COLO668 (cell line): Measurements from ENCODE around the gene ROBO4.

Experiments
- DNase-seq: peaks from one replicate; lab custom pipeline; 2025; ENCODE audit not compliant: unreplicated experiment; lab: John Stamatoyannopoulos, UW

ROBO4 gene

DNA sequence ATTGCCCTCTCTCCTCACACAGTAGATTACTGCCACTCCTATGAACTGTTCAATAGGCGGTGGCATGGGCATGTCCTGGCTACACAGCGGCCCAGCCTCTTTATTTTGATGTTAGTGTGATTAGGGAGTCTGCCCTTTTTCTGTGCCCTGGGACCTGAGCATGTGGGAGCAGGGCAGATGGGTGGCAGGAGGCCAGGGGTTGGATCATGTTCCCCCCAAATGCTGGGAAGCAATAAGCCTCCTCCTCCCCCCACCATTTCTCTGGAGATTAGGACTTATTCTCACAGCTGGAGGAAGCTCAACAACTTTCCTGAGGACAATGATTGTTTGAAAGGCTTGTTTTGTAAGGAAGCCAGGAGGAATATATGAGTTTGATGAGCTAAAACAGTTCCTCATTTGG is 22.2 kb upstream of the ROBO4 start:
- no peak for DNase-seq

DNA sequence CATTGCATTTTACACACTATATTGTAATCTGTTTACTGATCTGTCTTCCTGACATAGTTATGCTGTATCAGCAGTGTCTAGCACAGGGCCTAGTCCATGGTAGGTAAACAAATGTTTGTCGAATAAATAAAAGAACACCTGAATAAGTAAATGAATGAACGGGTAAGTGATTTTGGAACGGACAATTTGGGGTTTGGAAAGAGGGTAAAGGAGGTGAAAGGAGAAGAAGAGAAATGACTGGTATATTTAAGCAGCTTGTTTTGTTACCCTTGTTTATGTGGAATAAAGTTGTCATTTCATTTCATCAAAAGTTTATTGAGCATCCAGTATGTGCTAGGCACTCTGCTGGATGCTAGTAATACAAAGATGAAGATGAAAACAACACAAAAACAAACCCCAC is 21.3 kb upstream of the ROBO4 start, which contains the start of gene HEPN1:
Gene HEPN1 (plus strand): TSS at position 301 of the 400 bp plus-strand sequence.
- no peak for DNase-seq

DNA sequence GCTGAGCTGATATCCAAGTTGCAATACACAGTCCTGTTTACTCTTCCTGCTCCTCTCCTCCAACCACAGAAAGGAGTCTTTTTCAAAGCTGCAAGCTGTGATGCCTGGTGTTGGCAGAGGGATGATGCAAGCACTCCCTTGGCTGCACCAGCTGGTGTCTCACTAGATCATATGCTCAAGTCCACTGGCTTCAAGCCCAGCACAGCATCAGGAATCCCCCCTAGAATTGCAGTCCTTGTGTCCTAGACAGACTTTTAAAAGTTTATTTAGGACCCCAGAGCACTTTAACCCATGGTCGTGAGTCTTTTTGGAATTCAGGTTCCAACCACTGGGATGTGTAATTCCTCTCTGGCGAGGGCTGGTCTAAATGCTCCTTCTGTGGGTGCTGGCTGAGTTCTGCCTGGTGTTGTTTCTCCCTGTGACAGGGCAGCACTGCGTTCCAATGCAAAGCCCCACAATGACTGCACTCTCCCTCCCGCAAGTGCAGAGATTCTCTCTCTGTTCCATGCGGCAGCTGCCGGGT is 19.5 kb upstream of the ROBO4 start:
- no peak for DNase-seq

DNA sequence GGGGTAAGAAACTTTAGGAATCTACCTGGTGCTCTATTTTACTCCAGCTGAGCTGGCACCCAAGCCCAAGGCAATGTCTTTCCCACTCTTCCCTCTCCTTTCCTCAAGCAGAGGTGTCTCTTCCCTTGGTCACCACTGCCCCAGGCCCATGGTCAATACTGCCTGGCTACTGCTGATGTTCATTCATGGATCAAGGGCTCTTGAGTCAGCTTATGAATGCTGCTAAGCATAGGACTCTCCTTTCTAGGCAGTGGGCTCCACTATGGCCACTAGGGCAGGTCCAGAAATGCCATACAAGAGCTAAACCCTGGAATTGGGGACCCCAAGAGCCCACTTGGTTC is 18.7 kb upstream of the ROBO4 start:
- DNase-seq, result no peak

DNA sequence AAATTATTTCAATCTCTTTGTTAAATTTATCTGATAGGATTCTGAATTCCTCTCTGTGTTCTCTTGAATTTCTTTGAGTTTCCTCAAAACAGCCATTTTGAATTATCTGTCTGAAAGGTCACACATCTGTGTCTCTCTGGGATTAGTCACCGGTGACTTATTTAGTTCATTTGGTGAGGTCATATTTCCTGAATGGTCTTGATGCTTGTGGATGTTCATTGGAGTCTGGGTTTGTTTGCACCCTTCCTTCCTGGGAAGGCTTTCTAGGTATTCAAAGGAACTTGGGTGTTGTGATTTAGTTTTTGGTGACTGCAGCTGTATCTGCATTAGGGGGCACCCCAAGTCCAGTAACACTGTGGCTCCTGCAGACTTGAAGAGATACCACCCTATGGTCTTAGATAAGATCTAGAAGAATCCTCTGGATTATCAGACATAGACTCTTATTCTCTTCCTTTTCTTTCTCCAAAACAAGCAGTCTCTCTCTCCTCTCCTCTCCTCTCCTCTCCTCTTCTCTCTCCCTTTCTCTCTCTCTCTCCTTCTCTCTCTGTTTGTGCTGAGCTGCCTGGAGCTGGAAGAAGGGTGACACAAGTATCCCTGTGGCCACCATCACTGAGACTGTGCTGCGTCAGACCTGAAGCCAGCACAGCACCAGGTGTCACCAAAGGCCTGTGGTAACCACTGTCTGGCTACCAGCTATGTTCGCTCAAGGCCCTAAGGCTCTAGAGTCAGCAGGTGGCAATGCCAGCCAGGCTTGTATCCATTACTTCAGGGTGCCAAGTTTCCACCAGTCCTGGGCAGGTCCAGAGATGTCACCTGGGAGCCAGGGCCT is 18.1 kb upstream of the ROBO4 start:
- DNase-seq, result no peak

DNA sequence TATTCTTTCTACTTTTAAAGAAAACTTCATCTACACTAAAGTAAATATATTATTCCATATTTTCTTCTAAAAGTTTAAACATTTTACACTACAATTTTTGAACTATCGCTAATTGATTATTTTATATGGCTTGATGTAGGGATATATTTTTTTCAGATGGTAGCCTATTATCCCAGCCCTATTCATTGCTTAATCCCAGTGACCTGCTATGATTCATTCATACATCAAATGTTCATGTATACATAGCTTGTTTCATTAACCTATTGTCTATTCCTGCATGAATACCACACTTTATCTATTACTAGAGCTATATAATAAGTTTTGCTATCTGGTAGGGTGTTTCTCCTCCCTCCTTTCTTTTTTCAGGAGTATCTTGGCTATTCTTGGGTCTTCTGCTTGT is 5.0 kb upstream of the ROBO4 start:
- DNase-seq, result no peak

DNA sequence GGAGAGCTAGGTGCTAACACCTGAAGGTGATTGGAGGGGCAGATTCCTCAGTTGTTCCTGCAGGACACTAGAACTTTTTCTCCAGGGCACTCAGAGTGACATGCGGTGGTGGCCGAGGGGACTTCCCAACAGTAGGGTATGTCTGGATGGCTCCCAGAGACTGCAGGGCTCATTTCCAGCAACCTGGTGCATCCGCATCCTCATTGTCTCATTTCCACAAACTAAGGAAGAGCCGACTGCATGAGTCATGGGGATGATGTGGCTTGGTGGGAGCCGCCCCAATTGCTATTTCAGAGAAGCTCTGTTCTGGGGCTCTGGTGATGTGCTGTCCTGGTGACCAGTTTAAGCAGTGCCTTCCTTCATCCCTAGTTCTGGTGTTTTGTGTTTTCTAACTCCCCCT is 2.8 kb upstream of the ROBO4 start:
- DNase-seq, result no peak

DNA sequence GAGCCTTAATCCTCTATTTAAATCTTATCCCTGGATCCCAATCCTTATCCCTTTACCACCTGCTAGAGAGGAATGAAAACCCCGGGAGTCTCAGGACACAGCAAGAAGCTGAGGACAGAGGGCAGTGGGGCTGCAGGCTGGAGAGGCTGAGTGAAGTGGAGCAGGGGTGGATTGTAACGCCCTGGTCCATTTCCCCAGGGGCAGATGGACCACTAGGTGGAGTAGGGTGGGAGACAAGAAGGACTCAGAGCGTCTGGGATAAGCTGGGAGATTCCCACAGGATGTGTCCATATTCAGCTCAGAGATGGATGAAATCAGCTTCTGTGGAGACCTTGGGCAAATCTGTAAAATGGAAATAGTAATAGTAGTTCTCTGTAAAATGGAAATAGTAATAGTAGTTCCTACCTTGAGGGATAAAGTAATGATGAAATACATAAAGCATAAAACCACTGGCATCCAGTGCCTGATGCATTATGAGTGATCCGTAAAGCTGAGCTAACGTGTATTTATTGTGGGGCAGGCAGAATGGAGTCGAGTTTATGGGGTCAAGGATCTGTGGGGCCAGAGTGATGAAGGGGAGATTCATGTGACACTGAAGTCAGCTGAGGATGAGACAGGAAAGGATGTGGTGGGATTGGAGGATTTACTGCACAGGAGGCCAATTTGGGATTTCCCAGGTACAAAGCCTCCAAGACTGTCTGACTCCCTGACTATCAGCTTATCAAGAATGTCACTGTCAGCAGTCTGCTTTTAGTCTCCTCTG is 1.9 kb upstream of the ROBO4 start:
- DNase-seq, result no peak

DNA sequence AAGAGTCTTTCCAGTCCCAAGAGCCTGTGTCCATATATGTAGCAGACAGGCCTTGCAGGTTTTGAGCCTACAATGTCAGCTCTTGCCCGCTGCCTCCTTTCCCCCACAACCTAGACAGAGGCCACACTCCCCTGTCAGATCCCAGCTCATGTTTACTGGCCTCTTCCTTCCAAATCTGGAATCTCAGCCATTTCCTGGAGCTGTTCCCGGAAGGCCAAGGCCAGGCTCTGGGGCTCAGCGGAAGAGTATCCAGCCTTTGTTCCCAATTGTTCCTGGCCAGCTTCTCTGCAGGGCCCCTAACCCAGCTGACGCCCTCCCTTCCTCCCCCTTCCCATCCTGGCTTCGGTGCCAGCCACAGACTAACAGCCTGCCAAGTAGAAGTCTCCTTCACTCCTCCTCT is 1.0 kb upstream of the ROBO4 start:
- DNase-seq, result no peak

DNA sequence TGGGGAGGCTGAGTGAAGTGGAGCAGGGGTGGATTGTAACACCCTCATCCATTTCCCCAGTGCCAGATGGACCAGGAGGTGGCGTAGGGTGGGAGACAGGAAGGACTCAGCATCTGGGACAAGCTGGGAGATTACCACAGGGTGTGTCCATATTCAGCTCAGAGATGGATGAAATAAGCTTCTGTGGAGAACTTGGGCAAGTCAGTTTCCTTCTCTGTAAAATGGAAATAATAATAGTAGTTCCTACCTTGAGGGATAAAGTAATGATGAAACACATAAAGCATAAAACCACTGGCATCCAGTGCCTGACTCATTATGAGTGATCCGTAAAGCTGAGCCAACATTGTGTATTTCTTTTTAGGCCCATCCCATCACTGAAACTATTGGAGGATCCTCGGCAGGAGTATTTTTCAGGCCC is 607 bp upstream of the ROBO4 start:
- DNase-seq, result no peak

DNA sequence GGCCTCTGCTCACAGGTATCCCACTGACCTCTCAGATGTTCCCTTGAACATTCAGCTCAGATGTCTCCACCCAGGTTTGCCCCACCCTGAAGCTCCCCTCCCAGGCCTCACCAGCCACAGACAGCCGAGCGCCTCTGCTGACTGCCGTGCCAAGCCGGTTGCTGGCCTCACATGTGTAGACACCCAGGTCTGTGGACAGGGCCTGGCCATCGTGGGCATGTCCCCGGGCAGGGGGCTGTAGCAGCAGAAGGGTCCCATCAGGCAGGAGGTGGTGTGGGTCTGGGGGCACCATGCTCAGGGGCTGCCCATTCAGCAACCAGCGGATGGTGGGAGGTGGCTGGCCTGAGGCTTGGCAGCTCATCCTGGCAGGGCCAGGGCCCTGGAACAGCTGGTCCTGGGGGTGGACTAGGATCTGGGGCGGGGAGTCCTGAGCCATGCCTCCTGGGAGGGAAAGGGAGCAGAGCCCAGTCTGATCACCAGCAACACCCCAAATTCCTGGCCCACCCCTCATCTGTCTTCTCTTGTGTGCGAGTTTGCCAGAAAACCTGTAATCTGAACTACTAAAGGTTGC is 759 bp downstream of the ROBO4 start:
- DNase-seq, result no peak

DNA sequence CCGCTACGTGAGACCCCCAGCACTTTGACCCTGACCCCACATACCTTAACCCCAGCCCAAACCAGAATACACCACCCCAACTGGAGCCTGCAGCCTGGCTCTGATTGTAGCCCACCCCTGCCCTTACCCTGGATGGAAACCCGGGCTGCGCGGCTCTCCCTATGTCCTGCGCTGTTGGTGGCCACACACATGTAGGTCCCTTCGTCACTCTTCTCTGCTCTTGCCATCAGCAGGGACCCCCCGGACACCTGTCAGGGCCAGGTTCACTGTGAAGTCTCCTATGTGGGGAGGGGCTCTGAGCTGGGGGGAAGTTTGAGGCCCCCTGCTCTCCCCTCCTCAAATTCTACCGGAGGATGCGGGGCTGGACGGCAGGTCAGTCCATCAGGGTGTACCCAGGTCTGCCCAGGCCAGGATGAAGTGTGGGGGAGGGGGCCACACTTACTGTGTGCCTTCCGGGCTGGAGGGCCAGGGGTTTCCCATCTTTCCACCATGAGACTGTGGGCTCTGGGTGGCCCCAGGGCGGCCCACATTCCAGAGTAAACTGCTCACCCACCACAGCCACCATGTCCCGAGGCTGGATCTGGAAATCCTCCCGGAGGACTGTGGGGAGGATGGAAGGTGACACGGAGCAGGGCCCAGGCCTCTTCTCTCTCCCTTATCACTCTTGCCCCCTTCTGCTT is 1.5 kb downstream of the ROBO4 start:
- DNase-seq, result no peak

DNA sequence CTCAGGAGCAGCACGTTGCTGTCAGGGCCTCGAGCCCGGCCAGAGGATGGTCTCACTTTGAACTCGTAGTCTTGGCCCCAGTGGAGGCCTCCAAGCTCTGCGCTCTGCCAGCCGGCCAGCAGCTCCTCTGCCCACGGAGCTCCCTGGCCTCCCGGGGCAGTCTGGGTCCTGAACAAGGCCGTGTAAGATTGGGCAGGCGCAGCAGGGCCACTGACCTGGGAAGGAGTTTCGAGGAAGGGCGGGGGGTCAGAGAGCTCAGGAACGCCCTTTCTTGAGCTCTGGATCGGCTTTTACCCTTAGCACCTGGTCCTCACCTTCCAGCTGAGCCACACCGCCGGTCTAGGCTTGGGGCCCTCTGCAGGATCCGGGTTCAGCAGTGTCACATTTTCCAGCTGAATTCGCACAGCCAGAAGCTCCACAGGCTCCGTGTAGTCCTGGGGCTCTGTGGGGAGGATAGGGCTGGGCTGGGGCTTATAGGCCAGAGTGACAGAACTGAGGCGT is 2.1 kb downstream of the ROBO4 start:
- DNase-seq, result no peak

DNA sequence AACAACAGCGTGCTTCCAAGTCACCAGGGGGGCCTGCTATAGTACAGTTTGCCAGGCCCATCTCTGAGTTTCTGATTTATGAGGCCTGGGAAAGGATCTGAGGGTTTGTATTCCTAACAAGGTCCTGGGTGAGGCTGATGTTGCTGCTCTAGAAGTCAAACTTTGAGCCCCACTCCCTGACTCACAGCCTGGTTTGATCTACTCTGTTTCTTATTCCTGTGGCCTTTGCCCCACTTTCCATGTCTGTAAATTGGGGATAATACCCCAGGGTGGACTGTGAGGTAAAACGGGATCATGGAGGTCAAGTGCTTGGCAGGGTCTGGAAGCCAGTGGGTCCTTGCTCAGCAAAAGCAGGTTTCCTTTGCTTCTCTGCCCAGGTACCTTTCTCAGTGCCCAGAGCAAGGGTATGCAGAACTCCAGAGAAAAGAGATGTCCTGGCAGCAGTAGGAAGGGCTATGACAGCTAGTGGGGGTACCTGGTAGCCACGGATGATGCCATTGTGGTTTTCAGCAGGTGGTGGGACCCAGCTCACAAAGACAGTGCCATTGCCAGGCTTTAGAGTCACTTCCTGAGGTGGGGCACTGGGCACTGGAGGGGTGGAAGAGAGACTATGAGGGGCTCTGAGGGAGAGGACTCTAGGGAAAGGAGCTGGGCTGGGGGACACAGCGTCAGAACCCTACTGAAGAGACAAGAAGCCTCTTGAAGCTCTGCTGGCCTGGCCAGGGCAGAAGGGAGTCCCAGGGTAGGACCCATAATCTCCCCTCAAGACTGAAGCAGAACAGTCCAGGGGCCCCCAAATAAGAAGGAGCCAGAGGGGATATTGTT is 2.8 kb downstream of the ROBO4 start:
- DNase-seq, result no peak

DNA sequence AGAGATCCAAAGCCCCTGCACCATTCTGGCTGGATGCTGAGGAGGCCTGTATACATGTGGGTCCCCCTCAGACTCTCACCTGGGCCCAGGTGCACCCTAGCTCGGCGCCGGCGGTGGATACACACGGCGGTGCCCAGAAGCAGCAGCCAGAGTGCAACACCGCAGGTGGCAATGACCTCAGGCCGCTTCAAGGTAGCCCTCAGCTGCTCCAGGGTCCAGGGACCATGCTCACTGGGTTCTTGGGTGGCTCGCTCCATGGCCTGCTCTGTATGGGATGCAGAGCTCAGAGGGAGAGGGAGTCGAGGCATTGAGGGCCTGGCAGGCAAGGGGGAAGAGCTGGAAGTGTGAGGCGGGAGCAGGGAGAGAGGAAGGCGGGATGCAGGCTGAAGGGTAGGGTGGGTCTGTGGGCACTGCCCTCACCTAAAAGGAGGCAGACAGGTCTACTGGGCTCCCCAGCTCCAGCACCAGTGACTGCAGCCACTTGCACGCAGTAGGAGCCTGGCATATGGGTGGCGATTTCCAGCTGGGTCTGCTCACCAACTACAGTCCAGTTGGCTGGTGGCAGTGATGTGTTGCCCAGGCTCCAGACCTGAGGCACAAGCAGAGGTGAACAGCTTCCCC is 3.8 kb downstream of the ROBO4 start:
- no peak for DNase-seq

DNA sequence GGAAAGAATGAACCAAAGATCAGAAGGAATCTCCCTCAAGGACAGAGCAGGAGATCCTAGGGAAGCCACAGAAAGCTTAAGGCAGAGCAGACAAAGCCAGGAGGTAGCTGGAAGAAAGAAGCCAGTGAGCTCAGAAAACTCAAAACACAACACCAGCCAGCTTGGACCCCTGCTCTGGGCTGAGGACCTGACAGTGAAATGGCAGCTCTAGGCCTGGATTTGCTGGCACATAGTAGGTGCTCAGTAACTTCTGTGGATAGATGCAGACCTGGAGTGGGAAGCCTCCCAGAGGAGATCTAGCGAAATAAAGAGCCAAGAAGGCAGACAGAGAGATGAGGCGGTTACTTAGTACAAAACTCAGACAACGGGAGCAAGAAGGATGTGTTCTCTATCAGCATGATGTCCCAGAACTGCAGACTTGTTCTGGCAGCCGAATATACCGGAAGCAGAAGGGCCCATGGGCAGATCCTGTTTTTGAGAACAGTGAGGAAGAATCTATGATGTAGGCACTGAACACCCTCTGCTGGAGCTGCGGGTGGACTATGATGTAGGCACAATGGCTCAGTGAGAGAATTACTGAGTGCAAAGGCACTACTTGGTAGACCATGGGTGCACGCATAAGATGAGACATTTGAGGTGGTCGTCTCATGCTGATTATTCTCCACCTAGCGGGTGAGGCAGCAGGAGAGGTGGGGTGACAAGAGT is 4.8 kb downstream of the ROBO4 start:
- no peak for DNase-seq

DNA sequence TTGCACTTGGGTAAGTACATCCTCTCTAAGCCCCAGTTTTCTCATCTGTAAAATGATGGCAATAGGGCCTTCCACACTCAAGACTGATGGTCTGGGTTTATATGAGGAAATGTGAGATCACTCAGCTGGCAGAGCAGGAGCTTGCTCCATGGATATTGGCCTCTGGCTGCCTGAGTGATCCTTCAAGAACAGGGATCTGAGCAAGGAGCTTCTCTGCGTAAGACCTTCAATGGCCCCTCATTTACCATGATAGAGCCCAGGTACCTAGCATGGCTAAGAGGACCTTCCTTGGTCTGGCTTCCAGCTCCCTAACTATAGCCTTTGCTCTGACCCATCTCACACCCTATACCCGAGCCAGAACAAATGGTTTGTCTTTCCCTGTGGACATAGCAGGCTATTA is 5.5 kb downstream of the ROBO4 start:
- DNase-seq, result no peak

DNA sequence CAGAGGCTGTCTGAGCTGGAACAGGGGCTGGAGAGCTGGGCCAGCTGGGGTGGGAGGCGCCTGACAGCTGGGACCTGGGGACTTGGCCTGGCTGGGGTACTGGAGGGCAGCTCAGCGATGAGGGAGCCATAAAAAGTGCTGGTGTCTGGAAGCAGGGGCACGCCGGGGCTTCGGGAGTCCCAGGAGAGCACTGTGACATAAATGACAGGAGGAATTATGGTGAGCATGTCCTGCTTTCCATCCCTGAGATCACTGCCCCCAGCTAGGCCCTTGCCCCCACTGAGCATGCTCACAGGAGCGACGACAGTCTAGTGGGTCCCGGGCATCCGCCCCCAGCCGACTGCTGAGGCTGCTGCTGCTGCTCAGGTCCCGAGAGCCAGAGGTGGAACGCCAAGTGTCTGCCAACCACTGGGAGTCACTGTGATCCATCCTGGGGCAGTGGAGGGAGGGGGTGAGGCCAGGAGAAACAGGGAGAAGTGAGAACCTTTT is 6.2 kb downstream of the ROBO4 start:
- no peak for DNase-seq
